CD4-positive, alpha-beta T cell treated with Interleukin-6 at 100 ng/mL for 8 hours (primary cell): ENCODE data around the gene RMRP.

ENCODE experiments used
- DNase-seq: peaks from one replicate; pipeline ENCODE4 v3.0.0-alpha.2; 2020; ENCODE audit warnings: mixed read lengths, low spot score

RMRP gene

GRCh38 chr9:35657546-35658136, at the start of gene RMRP:
Gene RMRP (minus strand): TSS chr9:35658019.
- peak; percentile 91 for DNase-seq

DNA sequence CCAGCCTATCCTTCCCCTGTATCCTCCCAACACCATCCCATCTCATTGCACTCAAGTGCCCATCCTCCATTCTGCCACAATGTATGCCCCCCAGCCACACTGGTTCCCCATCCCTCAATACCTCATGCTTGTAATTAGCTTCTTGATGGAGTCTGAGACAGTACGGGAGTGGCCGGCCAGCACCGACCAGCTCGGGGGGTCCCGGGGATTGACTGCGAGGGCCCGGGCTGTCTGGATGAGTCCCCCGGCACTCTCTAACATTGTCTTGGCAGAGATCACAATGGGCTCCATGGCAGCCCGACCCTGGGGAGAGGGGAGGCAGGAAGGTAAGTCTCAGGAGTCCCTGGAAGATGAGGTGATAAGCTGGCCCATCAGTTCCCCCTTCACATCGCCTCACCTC, 49.1 kb upstream of the RMRP start:
- DNase-seq: no peak

DNA sequence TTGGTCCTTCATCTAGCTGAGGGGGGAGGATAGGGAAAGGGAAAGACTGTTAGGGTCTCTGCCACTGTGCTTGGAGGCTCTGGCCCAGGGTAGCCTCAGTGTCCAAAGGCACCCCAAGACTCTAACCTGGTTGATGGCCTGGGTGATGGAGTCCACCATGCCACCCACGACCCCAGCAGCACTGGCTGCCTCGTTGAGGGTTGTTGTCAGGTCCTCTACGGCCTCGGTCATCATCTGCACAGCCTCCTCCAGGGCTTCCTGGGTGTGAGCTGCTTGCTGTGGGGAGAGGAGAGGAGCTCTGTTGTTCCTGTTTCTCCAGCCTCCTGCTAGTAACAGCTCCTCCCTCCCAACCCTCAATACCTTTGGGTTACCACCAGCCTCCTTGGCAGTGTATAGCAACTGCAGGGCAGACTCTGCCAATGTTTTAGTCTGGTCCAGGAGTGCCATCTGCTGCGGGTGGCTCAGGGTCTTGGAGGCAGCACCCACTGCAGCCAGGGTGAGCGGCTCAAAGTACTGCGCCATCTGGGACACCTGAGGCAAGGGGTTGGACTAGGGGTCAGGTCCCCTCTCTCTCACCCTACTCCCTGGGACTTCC, 48.1 kb upstream of the RMRP start:
- DNase-seq: no peak

GRCh38 chr9:35705372-35705771, 47.6 kb upstream of the RMRP start:
- no peak for DNase-seq

- DNase-seq: no peak
These were observed 46.3 kb upstream of the RMRP start for GRCh38 chr9:35703906-35704672.

GRCh38 chr9:35702696-35703095, 44.9 kb upstream of the RMRP start:
- no peak for DNase-seq

GRCh38 chr9:35700942-35701341, 43.1 kb upstream of the RMRP start:
- no peak for DNase-seq

GRCh38 chr9:35700031-35700430, 42.2 kb upstream of the RMRP start:
- DNase-seq: no peak

- no peak for DNase-seq
These were observed 40.4 kb upstream of the RMRP start for GRCh38 chr9:35698231-35698630.

- DNase-seq: no peak
These were observed 39.7 kb upstream of the RMRP start for GRCh38 chr9:35697486-35697885.

DNA sequence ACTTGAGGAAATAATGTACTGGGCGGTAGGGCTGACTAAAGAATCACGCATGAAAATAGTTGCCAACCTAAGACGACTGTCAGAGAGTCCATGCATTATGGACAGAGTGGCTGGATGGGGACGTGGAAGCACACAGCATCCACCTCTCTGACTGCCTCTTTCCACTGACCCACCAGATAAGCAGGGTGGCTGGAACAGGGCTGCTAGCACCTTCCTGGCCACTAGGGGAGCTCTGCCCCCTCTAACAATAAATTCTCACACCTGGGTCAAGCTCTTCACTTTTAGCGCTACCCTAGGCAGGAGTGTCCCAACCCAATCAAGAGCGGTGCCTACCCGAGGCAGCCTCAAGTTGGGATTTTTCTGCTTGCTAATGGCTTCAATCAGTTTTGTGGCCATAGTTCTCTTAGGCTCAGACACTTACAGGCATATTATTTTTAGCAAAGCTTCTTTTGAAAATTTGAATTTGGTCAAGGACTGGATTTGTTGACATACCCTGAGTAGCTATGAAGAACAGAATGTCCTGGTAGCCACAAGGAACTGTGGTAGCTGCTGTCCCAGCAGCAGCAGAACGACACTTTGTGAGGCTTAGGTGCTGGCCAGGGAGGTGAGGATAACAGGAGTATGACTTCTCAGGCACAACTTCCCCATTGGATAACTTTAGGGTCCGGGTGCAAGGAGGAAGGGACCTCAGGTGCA, 38.8 kb upstream of the RMRP start:
- DNase-seq: peak; percentile 60

DNA sequence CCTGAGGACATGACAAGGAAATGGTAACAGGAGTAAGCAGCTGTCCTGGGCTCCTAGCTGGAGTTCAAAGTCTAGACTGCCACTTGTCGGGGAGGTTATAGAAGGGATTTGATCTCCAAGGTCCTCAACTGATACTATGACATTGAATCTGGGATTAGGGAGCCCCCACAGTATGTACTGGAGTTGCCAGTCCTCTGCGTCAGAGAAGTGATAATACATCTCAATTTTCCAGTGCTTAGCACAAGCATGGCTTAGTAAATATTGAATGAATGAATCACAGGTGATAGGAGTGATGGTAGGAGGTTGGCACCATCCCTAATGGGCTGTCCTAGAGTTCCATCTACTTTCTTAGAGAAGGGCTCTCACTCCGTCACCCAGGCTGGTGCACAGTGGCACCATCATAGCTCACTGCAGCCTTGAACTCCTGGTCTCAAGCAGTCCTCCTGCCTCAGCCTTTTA, 38.2 kb upstream of the RMRP start:
- no peak for DNase-seq

DNA sequence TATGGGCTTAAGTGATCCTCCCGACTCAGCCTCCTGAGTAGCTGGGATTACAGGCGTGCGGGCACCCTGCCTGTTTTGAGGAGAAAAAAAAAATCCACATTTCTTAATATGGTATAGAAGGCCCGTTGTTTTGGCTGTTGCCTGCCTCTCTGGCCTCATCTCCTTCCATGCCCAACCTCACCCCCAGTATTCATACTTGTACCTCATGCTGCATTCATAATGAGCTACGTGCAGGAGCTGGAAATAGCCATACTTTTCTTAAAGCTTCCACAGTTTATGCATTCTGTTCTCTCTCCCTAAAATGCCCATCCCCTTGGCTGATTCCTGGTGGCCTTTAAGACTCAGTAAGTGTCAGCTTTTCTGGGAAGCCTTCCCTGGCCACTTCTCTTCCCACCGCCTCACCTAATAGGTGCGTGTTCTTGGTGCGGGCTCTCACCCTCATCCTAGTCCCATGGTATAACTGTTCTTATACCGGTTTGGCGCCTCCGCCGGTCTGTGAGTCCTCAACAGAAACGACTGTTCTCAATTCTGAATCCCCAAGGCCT, 34.0 kb upstream of the RMRP start:
- no peak for DNase-seq

- DNase-seq: no peak
These were observed 33.5 kb upstream of the RMRP start for GRCh38 chr9:35691334-35691650.

DNA sequence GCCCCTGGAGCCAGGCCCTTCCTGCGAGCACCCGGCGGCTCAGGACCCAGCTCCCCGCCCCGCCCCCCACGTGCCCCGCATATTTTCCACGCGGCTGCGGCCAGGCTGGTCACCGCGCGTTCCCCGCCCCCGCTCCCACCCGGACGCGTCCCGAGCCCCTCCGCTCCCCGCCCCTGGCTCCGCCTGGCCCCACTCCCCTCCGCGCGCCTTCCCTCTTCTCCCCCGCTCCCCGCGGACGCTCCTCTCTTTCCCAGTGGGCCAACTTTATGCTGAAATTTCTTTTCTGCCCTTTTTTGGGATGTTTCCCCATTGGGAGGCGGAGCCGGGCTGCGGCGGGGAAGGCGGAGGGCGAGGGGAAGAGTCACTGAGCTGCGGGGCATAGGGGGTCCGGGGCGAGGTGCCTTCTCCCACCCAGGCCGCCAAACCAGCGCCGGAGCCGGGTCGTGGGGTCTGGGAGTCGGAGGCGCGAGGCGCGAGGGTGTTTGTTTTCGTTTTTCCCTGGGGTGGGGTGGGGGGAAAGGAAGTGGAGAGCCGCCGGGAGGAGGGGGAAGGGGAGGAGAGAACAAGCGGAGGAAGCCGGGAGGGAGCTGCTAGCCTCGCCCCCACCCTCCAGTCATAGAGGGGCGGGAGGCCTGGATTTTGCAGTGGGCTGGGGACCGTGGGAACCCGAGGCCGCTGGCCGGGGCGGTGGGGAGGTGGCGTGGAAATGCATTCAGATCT, 33.0 kb upstream of the RMRP start:
- peak; percentile 31 for DNase-seq

DNA sequence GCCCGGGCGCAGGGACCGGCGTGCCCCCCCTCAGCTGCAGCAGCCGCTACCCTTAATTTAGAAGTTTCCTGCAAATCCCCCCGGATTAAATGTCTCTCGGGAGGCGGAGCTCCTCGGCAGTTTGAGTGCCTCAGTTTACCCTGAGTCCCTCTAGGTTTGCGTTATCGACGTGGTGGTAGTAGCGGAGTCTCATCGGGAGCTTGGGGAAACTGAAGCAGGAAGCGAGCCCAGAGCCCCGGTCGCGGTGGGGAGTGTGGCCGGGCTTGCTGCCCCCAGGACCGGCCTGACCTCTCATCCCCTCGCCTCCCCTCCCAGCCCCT, 32.4 kb upstream of the RMRP start:
- DNase-seq: no peak

DNA sequence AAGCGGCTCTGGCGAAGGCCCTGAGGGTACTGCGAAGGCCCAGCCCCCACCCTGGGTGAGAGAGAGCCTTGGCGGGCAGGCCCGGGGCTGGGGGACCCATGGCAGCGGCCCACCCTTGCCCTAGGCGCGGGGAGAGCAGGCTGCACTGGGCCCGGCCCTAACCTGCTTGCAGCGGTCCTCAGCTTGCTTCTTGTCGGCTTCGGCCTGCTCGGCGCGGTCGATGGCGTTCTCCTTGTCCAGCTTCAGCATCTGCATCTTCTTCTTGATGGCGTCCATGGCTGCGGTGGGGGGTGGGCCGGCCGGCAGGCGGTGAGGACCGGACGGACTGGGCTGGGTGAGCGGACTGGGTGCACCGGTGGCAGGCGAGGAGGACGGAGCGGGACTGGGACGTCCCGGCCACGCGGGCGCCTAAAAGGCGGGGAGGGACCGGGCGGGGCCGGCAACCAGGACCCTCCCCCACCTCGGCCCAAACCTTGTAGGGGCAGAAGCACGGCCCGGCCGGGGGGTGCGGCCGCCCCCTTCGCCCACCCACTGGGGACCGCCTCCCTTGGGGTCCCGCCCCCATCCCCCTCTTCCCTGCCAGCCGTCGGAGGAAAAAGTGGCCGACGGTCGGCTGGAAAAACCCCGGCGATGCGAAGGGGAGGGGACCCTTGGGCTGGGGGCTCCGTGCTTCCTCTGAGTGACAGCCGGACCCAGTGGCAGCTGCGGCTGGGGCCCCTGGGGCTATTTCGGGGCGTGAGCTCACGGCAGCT, 31.9 kb upstream of the RMRP start, which contains the start of gene TPM2:
TPM2 (minus strand) TSS at position 384 of the 752 bp plus-strand sequence; CDS start at position 276, 108 bp downstream.
- DNase-seq: no peak

GRCh38 chr9:35688558-35689541, 31.0 kb upstream of the RMRP start:
- no peak for DNase-seq

DNA sequence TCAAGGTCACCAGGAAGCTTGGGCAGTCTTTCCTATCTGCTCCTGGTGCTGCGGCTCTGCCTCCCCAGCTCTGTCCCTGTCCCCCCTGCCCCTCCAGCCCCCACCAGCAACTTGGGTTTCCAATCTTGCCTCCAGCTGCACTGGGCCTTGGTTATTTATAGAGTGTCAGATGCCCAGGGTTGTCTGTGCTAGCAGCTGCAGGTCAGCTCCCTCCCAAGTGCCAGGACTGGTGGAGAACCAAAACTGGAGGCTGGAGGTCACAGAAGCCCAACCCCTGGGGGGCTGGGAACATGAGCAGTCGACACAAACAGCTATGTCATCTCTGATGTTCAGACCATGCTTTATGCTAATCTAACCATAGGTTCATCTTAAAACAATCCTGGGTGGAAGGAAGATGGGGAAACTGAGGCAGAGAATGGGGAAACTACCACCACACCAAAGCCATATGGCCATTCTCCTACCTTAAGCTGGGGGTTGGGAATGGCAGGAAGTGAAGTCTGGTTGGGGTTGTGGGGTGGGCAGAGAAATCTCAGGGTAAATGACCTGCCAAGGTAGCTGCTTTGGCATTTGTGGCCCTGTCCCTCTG, 30.2 kb upstream of the RMRP start:
- no peak for DNase-seq

- no peak for DNase-seq
These were observed 29.5 kb upstream of the RMRP start for GRCh38 chr9:35687306-35687705.
